Activated CD8-positive, alpha-beta memory T cell treated with anti-CD3 and anti-CD28 coated beads, Interleukin-2, amount 50 U/mL, for 1 hour (primary cell): ENCODE data around the gene TIMMDC1.
"Not testable (repeated sequence)": the region's sequence is repeated elsewhere in the genome, so short reads cannot be mapped to it uniquely, and the experiment has no call there.

Experiments used
- DNase-seq: peaks from one replicate; pipeline ENCODE4 v3.0.0-alpha.2; 2020; ENCODE audit errors: extremely low read depth

The TIMMDC1 gene

DNA sequence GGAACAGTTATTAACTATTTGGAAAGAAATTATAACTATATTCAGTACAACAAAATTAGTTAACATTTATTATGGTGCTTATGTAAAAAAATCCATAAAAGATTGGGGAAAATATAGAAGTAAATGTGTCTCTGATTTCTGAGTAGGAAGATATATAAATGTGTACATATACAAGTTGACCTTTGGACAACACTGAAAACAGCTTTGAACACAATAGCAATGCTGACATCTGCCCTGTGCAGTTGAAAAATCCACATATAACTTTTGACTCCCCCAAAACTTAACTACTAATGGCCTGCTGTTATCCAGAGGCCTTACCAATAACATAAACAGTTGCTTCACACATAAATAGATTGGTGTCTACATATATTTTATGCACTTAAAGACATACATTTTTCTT, 12.3 kb downstream of the TIMMDC1 start:
- DNase-seq: no peak

DNA sequence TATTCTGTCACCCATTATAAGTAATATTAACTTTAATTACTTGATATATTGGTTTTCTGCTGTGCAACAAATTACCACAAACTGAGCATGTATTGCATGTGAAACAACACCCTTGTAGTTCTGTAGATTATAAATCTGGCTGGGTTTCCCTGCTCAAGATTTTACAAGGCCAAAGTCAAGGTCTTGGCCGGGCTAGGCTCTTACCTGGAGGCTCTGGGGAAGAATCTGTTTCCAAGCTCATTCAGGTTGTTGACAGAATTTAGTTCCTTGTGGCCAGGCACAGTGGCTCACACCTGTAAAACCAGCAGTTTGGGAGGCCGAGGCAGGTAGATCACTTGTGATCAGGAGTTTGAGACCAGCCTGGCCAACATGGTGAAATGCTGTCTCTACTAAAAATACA, 16.3 kb downstream of the TIMMDC1 start:
- DNase-seq: no peak

DNA sequence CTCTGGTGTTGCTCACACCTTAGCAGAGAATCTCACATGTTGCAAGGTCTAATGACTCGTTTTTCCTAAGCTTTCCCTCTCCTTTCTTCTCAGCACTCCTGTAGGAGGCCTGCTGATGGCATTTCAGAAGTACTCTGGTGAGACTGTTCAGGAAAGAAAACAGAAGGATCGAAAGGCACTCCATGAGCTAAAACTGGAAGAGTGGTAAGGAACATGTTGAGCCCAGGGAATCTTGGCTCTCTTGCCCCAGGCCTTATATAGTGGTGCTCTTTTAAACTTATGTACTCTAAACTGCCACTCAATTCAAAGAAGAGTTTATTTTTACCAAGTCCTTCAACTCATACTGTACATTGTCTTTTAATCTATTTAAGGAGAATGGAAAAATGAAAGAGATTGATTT, 18.8 kb downstream of the TIMMDC1 start:
- DNase-seq: no peak

DNA sequence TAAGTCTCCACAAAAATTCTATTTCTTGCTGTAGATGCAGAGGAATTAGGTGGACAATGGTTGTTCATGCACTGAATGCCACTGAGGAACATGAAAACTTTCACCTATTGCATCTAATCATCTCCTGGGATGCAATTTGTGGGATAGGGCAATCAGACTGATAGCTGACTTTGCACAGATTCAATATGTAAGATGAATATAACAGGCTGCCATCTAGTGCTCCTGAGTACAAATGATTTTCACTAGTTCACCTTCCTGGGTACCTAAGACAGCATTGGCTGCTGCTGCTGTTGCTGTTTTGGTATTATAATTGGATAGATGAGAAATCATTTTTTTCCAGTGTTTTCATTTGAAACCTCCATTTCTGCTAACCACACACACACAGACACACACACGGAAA, 19.7 kb downstream of the TIMMDC1 start:
- DNase-seq: no peak

DNA sequence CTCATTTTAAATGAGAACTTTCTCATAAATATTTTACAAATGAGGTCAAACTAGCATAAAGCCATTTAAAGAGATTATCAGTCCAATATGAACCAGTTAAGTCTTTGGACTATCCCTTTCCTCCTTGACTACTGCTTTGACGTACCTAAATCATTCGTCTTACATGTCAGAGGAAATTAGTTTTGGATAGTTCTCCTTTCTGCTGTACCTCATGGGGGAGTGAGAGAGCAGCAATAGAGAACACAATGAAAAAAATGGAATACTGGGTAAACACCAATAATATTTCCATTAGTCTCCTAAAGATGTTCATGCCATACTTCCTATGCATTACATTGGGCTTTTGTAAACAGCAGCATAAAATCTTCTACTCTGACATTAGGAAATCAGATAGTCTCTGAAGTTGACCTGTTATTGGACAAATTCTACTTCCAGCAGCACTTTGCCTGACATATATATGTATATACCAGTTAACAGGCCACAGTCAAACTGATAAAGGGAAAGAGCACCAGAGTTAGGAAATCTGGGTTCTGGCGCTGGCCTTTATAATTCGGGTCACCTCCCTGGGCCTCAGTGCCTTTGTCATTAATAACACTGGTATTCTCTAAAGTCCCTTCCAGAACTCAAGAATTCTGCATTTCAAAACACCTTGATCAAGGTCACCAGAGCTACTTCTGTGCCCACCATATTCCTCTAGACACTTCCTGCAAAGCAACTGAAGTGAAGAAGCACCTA, 26.8 kb downstream of the TIMMDC1 start:
- DNase-seq: no peak

DNA sequence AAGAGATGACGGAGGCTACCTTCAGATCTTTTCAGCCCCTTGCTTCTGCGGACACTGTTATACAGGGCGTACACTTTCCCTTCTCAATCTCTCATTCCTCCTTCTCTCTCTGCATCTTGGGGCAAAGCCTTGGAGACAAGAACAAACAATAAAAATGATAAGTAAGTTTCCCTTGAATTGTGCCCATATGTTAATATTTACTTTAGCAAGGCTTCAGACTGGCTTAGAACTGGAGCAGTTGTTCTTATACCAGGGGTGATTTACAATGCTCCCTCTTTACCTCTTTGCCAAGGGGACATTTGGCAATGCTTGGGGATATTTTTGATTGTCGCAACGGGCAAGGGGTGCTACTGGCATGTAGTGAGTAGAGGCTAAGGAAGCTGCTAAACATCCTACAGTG, 29.4 kb downstream of the TIMMDC1 start:
- DNase-seq: no peak

DNA sequence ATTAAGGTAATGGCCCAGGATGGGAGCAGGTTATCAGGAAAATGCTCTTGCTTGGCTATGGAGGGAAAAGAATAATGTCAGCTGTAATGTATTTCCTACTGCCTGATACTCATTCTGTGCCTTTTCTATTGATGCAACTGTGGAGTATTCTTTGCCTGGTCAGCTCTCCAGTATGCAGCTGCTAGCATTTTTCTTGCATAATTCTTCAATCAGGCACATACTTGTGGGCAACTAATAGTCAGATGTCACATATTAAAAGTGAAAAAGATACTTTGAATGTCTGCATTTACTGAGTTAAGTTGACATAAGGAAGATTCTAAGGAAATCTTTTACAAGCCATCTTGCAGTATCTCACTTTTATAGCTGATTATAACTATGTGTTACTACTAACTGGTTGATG, 31.5 kb downstream of the TIMMDC1 start:
- no peak for DNase-seq

DNA sequence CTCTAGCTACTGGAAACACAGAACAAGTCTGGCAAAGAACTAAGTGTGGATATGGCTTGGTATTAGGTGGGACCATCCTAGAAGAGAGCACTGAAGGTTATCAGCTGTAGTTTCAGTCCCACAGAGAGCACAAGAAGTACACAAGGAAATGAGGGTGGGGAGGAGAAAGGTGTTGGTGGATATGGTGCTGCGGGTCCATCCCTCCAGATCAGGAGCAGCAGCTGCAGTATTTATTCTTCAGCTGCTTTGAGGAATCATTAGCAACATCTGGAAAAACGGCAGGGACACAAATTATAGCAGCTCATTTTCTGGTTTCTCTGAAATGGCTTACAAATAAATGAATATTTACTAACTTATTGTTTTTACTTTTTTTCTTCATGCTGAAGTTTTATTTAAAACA, 32.1 kb downstream of the TIMMDC1 start:
- no peak for DNase-seq

DNA sequence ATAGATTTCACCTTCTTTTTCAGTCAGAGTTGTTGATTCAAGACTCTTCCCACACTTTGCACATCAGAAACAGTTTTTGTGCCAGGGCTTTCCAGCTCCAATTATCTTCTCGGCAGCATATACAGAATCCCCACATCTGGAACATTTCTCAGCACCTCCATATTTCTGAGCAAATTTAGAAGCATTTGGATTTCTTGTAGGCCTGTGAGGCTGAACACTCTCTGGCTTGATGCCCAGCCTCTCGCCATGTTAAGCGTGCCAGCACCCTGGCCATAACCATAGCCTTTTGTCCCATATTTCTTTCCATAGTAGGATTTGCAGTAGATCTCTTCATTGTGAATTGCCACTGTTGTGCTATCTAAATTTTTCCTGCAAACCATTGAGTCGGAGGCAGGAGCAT, 32.8 kb downstream of the TIMMDC1 start:
- DNase-seq: no peak

DNA sequence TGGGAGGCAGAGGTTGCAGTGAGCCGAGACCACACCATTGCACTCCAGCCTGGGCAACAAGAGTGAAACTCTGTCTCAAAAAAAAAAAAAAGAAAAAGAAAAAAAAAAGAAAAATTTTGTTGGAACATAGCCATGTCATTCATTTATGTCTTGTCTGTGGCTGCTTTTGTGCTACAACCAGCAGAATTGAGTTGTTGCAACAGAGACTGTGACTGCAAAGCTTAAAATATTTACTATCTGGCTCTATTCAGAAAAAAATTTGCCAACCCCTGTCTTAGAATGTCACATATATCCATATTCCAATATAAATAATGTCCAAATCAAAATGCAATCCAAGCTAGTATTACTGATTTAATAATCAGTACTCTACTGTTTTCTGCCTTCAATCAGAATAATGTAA, 35.9 kb downstream of the TIMMDC1 start:
- no peak for DNase-seq

DNA sequence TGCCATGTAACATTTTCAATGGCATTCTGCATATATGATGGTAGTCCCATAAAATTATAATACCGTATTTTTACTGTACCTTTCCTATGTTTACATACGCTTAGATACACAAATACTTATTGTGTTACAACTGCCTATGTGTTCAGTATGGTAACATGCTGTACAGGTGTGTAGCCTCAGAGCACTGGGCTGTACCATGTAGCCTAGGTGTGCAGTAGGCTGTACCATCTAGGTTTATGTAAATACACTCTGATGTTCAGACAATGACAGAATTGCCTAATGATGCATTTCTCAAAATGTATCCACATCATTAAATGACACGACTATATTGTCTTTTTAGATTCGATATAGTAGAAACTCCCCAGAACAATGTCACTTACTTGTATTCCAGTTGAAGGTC, 38.4 kb downstream of the TIMMDC1 start:
- no peak for DNase-seq

DNA sequence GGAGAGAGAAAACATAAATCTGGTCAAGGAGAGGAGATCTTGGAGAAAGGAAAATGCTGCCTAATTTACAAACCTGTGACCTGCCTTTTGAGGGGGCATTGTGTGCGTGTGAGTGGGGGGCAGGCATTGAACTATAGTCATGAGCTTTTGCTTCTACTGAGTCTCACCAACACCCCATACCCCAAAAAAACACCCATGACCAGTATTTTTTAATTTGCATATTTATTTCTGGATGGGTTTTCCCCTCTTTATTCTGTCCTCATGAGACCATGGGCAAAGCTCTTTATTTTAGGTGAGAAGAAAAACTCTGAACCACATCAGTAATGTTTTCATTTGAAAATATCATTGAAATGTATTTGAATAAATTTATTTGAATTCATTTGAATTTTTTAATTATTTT, 40.4 kb downstream of the TIMMDC1 start:
- DNase-seq: no peak

DNA sequence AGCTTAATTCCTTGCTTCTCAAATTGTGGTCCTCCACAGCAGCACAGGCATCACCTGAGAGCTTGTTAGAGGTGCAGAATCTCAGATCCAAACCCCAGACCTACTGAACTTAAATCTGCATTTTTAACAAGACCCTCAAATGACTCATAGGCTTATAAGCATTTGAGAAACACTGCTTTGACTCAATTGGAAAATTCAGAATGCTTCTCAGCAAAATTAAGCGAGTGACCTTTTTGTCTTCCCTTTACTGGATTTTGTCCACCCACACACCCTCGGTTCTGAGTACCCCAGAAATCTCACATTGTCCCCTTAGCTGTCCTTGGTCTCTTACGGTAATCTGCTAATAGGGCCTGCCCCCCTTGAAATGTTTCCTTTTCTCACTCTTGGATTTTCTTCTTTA, 43.2 kb downstream of the TIMMDC1 start:
- no peak for DNase-seq

DNA sequence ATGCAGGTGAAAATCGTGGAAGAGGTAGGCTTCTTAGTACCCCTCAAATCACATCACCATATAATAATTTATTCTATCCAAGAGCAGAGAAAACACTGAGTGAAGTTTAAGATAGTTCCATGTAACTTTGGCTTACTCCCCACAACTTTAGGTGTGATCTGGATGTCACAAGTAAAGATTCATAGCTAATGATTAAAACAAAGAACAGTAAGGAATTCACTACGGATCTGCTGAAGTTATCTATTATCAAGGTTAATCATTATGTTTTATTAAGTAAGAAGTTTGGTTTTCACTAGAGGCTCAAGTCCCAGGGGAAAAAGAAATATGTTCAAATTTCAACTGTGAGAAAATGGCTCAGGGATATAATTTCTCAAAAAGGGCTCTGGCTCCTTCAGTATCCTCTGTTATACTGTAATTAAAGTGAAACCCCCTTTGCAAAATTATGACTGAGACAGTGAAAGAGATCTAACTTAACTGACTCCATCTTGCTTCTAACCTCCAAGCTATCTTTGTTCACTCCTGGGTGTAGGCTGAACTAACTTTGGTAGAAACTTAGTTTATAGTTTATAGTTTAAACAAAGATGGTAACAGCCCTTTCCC, 43.9 kb downstream of the TIMMDC1 start:
- no peak for DNase-seq

DNA sequence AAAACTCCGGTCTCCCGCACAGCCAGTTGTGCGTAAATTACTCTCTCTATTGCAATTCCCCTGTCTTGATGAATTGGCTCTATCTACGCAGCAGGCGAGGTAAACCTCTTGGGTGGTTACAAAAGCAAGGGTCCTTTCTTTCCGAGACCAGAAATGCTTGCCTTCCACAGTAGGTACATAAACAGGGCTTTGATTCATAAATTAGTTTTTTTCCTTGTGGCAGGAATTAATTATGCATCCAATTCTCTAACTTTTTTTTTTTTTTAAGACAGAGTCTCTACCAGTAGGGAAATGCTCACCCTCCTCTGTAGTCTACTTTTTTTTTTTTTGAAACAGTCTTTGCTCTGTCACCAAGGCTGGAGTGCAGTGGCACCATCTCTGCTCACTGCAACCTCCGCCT, 44.8 kb downstream of the TIMMDC1 start:
- DNase-seq: no peak

DNA sequence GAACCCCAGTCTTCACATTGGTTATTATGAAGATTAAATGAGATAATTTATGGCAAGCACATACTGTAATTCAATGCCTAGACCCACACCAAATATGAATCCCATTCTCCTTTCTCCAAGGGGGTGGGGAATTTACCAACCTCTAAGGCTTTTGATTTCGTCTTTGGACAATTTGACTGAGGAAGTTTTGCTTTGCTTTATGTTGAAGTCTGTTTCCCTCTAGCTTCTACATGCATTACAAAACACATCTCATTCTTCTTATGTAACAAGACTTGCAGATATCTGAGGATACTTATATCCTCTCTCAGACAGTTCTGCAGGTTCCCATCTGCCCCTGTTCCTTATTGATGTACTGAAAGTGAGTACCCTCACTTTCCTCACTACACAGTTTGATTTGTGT, 48.9 kb downstream of the TIMMDC1 start:
- DNase-seq: no peak

DNA sequence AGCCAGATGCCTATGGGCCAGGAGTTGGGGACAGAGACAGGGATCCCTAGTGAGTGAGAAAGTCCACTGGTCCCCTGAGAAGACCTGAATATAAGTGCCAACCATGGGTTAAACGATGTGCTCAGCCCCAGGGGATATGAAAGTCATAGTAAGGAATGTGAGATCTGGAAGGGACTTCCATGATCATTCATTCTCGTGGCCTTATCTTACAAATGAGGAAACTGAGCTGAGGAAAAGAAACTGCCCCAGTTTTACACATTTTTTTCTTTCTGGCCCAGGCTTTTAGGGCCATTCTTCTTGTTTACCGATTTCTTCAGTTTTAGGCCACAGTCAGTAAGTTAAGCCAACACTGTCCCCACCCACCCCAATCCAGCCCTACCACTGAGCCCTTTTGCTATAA, 50.0 kb downstream of the TIMMDC1 start:
- no peak for DNase-seq

DNA sequence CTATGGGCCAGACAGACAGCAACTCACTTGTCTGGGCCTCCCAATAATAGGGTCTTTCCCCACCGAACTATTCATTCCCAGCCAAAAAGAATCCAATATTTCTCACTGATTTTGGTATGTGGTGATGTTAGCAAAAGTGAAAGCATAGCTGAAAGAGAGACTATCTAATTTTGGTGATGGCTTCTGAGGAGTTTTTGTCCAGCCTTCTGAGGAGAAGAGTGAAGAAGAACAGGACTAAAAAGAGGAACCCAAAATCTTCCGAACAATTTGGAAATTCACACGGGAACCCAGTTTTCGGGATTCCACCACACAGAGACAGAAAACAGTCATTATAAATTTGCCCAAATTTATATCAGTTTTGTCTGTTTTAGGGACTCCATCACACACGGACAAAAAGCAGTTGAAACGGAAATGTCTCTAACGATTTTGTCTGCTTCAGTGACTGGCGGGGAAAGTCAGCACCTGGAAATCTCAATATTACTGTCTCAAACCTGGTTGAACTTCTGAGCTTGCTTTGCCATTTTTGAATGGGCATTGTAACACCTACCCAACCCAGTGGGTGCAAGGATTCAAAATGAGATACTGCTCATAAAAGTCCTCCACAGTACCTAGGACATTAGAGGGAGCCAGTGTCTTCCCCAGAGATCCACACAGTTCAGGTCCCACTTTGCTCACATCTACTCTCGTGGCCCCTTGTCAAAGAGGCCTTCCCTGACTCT, 52.0 kb downstream of the TIMMDC1 start:
- DNase-seq: no peak

DNA sequence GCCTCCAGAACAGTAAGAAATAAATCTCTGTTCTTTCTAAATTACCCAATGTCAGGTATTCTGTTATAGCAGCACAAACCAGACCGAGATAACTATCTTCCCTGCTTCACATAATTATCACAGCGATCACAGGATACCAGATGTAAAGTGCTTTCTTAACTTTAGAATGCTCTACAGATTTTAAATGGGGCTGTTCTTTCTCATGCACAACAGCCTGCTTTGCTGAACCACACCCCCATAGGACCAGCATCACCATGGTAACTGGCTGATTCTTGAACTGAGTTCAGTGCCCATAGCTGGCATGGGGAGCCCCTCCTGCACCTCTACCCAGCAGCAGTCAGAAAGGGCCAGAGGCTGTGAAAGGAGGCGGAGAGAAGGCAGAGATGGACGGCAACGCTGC, 53.3 kb downstream of the TIMMDC1 start:
- no peak for DNase-seq

DNA sequence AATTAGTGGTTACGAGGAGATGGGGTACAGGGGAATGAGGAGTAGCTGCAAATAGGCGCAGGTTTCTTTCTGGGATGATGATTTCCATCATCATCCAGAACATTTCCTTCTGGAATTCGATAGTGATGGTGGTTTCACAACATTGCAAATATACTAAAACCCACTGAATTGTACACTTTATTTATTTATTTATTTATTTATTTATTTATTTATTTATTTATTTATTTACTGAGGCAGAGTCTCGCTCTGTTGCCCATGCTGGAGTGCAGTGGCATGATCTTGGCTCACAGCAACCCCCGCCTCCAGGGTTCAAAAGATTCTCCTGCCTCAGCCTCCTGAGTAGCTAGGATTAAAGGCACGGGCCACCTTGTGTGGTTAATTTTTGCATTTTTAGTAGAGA, 54.6 kb downstream of the TIMMDC1 start:
- not testable (repeated sequence) for DNase-seq

DNA sequence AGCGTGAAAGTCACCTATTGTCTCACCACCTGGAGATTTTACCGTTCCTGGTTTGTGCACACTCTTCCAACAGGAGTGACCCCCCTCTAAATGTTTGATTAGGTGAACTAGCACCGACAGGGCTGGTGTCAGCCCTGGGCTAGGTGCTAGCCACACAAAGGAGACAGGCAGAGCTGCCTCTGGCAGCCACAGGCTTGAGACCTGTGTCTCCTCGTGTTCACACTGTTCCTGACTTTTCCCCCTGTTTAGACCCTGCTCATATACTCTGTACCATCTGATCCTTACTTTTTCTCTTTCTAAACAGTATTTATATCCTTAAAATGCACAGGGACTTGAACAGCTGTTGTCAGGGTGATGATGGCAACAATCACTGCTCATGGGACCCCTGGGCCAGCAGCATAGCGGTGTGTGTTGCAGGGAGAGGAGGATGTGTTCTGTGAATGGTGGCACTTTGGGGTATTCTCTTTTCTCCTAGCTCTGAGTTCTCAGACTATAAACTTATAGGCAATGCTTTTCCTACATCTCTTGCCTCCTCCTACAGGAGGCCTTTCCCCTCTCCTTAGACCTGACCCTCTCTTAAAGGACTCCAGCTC, 55.6 kb downstream of the TIMMDC1 start:
- DNase-seq: no peak

DNA sequence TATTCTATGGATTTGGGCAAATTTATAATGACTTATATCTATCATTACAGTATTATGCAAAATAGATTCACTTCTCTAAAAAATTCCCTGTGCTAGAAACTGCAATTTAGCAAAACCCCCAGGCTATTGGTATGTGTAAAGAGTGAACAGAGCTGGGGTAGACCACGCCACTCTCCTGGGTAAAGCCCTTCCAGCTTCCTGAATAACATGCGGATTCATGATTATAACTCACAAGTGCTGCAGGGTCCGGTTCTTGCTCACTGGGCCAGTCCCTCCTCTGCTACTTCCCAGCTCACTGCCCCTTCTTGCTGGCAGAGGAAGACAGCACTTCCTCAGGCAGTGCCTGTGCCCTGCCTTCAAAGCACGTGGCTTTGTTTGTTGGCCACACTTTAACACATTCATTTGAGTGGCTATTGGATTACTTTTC, 57.0 kb downstream of the TIMMDC1 start:
- no peak for DNase-seq

DNA sequence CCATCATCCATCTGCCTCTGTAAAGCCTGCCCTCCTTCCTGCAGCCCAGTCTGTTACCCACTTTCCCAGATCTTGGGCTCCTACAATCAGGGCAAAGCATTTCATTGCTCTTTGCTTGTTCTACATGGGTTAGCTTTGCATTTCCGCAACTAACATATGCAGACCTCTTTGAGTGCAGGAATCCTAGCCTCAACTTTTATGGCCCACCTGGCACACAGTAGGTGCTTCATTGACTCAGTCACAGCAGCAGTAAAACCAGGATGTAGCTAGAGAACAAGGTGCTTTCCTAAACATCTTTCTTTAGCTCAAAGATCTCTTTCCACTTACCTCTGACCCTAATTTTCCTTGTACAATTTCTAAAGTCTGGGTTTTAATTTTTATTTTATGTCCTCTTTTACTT, 57.6 kb downstream of the TIMMDC1 start:
- no peak for DNase-seq
